ENCODE data around the gene SLC20A1. TPM values are rescaled to one million over a fixed set of nuclear protein-coding genes. Genes with fewer than 3 reads are reported as not detected.
A peak's percentile ranks its signal among the peaks of the same experiment; 100 is the strongest.

Gene SLC20A1
- total and polyA plus RNA-seq, 2 of the 4 experiments (the other 2 are of a cell fraction), result 93.6 to 94.1 TPM

GRCh38 chr2:112606547-112606946, 39.2 kb upstream of the SLC20A1 start:
- dilution Hi-C loops (cut with HindIII; ENCODE audit: low sequenced_read_pairs, unreplicated experiment), result no loop called here
- no peak overlapping the region for H3K9ac ChIP-seq (ENCODE audit: low read depth, low read length)
- ATAC-seq (ENCODE audit: low read depth) (peak; percentile 90), DNase-seq (peak; percentile 41)
- no peak overlapping the region for H4K5ac ChIP-seq (ENCODE audit: low read depth, low read length)
- in situ Hi-C loops (cut with MboI; ENCODE audit: low sequenced_read_pairs), result no loop called here
- no peak overlapping the region for H3K23ac ChIP-seq (ENCODE audit: low read depth, low read length)
- no peak overlapping the region for H2BK5ac ChIP-seq (ENCODE audit: low read depth, low read length, poor library complexity, severe bottlenecking)
- WGBS, 2 experiments (ENCODE audit: extremely low coverage in 2 of 2, insufficient read length in 1 of 2), result 0% methylated on average over 1 of the region's 4 CpGs; no CpG with 5 or more reads in 1 of the 2 experiments
- no peak for TF ChIP-seq RAD21 (IDR thresholded peaks at IDR 0.05; ENCODE audit: low read length)
- H3K4ac ChIP-seq (ENCODE audit: low read depth, low read length), result 0 out of 2 replicates have a peak overlapping the region, but pooled peaks have one; percentile 3
- peaks cover 9% of the 10 kb centered on the region for H3K4me1 ChIP-seq (ENCODE audit: control insufficient read depth, insufficient read depth, low read length)
- CTCF ChIA-PET, result no interaction called here
- POLR2A ChIA-PET (ENCODE audit: unreplicated experiment), result no interaction called here
- peak overlapping the region in 1 of 2 experiments; percentile 20; a peak in 1 of 4 replicates for H4K8ac ChIP-seq (ENCODE audit: low read depth in 2 of 2, low read length in 2 of 2)
- 0 out of 2 replicates have a peak overlapping the region, but pooled peaks have one; percentile 5 for H2AK5ac ChIP-seq (ENCODE audit: low read depth, low read length)
- peak overlapping the region; percentile 55 for H2AFZ ChIP-seq (replicated peaks; ENCODE audit: low read length, poor library complexity)
- no peak overlapping the region for H3K14ac ChIP-seq (replicated peaks; ENCODE audit: low read depth, low read length)
- no peaks in the 10 kb centered on the region for H3K36me3 ChIP-seq (ENCODE audit: control insufficient read depth, insufficient read depth, low read length)
- no peak overlapping the region for H3K4me3 ChIP-seq (ENCODE audit: insufficient read depth, low read depth, low read length)
- H3K27ac ChIP-seq (ENCODE audit: insufficient read depth, low read length), result no peak overlapping the region
- H3K56ac ChIP-seq (ENCODE audit: extremely low read depth, insufficient read depth, low read length), result no peak overlapping the region
- BruUV-seq (replicated peaks), result no TSS peak
- H2AK9ac ChIP-seq (replicated peaks; ENCODE audit: low read depth, low read length, poor library complexity), result no peak overlapping the region
- H3K79me1 ChIP-seq (ENCODE audit: low read depth in 1 of 2, low read length in 2 of 2), result no peaks in the 10 kb centered on the region
- 0 out of 2 replicates have a peak overlapping the region, but pooled peaks have one; percentile 7 for H3K18ac ChIP-seq (ENCODE audit: low read depth, low read length)
- H3K9me3 ChIP-seq (ENCODE audit: control insufficient read depth, insufficient read depth, low read length), result no peaks in the 10 kb centered on the region
- H3K27me3 ChIP-seq (ENCODE audit: control insufficient read depth, insufficient read depth, low read length), result no peaks in the 10 kb centered on the region
- H2BK20ac ChIP-seq (ENCODE audit: low read depth, low read length), result peak overlapping the region; percentile 46; the same call in 1 of the 2 replicates
- no peaks in the 10 kb centered on the region for H4K20me1 ChIP-seq (ENCODE audit: insufficient read depth, low read length)
- intact Hi-C loops (cut with micrococcal nuclease), result no loop called here
- H3K9me1 ChIP-seq (ENCODE audit: insufficient read depth, low read length), result peaks cover 6% of the 10 kb centered on the region
- no peak overlapping the region for H2BK15ac ChIP-seq (ENCODE audit: low read depth, low read length)
- no peak overlapping the region for H4K91ac ChIP-seq (ENCODE audit: insufficient read depth, low read depth, low read length)
- H2BK120ac ChIP-seq (ENCODE audit: low read depth, low read length), result peak overlapping the region; percentile 3; the same call in 1 of the 2 replicates
- H3K4me2 ChIP-seq (ENCODE audit: low read depth, low read length), result no peak overlapping the region; the same call in 1 of the 2 replicates
